OCI-M2 (cell line): Measurements from ENCODE around the gene LEF1.
"Not testable (repeated sequence)": the region's sequence is repeated elsewhere in the genome, so short reads cannot be mapped to it uniquely, and the experiment has no call there.

ENCODE experiments used
- DNase-seq: peaks from one replicate; lab custom pipeline; 2025; ENCODE audit not compliant: unreplicated experiment; lab: John Stamatoyannopoulos, UW

LEF1 gene

GRCh38 chr4:108037884-108038283 is 130.8 kb downstream of the LEF1 start:
- DNase-seq, result no peak

GRCh38 chr4:108036213-108036612 is 132.5 kb downstream of the LEF1 start:
- DNase-seq, result no peak

GRCh38 chr4:108035691-108036090 is 133.0 kb downstream of the LEF1 start:
- DNase-seq, result no peak

- DNase-seq, result no peak
Observed at GRCh38 chr4:108034565-108034964, 134.2 kb downstream of the LEF1 start.

- DNase-seq, result no peak
Observed at GRCh38 chr4:108033348-108033747, 135.4 kb downstream of the LEF1 start.

- no peak for DNase-seq
Observed at GRCh38 chr4:108031427-108032083, 137.2 kb downstream of the LEF1 start.

GRCh38 chr4:108030332-108030731 is 138.4 kb downstream of the LEF1 start:
- DNase-seq, result no peak

GRCh38 chr4:108029731-108030130 is 139.0 kb downstream of the LEF1 start:
- no peak for DNase-seq

GRCh38 chr4:108029016-108029720 is 139.6 kb downstream of the LEF1 start:
- DNase-seq, result no peak

GRCh38 chr4:108024878-108025165 is 143.9 kb downstream of the LEF1 start:
- no peak for DNase-seq

- no peak for DNase-seq
Observed at GRCh38 chr4:108024085-108024877, 144.5 kb downstream of the LEF1 start.

- DNase-seq, result no peak
Observed at GRCh38 chr4:108018884-108019187, 149.9 kb downstream of the LEF1 start.

GRCh38 chr4:108018040-108018883 is 150.5 kb downstream of the LEF1 start:
- no peak for DNase-seq

- no peak for DNase-seq
Observed at GRCh38 chr4:108013955-108014354, 154.8 kb downstream of the LEF1 start.

GRCh38 chr4:108013327-108013726 is 155.4 kb downstream of the LEF1 start:
- DNase-seq, result no peak

- DNase-seq, result not testable (repeated sequence)
Observed at GRCh38 chr4:108012382-108012781, 156.3 kb downstream of the LEF1 start.

- no peak for DNase-seq
Observed at GRCh38 chr4:108010167-108010566, 158.6 kb downstream of the LEF1 start.

- DNase-seq, result no peak
Observed at GRCh38 chr4:108008721-108009120, 160.0 kb downstream of the LEF1 start.

- DNase-seq, result no peak
Observed at GRCh38 chr4:108007984-108008383, 160.7 kb downstream of the LEF1 start.

GRCh38 chr4:108006361-108006760 is 162.4 kb downstream of the LEF1 start:
- DNase-seq, result no peak

GRCh38 chr4:108005807-108006206 is 162.9 kb downstream of the LEF1 start:
- no peak for DNase-seq
